ENCODE data around the gene KLK3.

KLK3 gene

DNA sequence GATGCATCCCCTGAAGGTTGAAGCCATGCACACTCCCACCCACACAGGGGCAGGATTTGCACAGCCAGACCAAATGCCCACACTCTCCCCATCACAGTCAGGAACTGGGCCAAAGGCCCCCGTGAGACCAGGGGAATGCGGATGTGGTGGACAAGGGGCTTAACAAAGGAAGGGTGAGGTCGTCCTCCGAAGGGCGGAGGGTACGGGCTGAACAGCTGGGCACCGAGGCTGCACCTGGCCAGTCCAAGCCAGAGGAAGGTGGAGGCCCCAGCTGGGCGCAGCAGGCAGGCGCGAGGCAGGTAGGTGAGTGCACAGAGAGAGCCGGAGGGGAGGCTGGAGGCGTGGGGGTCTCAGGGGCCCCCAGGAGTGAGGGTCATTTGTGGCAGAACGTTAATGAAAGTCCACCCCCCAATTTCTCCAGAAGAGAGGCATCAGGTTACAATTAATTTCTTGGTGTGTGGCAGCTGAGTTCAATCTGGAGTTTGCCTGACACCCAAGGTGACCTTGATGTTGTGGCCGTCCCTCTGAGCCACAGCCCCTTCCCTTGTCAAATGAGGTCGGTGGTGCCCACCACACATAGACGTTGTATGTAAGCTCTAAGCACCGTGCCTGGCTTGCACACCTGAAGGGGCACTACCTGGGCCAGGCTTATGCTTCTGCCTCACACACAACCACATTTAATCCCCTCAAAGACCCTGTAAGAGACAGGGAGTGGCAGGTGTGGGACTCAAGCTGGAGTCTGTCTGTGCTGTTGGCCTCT is 24.3 kb upstream of the KLK3 start:
- TF ChIP-seq ZBTB7A (IDR thresholded peaks at IDR 0.05; ENCODE audit: low read depth) (no peak), CEBPB (IDR thresholded peaks at IDR 0.05) (no peak), EP300 (IDR thresholded peaks at IDR 0.05; ENCODE audit: borderline replicate concordance) (no peak), TAF1 (IDR thresholded peaks at IDR 0.05; ENCODE audit: low read depth) (no peak)

DNA sequence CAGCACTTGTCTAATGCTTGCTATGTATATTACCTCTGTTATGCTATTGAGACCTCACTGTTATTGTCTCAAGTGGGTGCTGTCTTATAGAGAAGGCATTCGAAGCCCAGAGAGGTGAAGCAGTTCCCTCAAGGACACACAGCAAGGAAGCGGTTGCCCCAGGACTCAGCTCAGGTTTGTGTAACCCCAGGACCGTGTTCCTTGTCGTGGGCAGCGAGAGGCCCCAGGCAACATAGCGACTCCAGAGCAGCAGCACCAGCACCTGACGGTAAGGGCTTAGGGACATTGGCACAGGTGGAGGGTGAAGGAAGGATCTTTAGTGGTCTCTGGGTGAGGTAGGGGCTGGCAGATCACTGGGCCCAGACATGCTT is 23.7 kb upstream of the KLK3 start:
- TF ChIP-seq, protein P1, sequence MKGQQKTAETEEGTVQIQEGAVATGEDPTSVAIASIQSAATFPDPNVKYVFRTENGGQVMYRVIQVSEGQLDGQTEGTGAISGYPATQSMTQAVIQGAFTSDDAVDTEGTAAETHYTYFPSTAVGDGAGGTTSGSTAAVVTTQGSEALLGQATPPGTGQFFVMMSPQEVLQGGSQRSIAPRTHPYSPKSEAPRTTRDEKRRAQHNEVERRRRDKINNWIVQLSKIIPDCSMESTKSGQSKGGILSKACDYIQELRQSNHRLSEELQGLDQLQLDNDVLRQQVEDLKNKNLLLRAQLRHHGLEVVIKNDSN (IDR thresholded peaks at IDR 0.05), result no peak
- TF ChIP-seq NFIC (IDR thresholded peaks at IDR 0.05), result no peak
- no peak for TF ChIP-seq CEBPB (IDR thresholded peaks at IDR 0.05)
- TF ChIP-seq, protein P2, sequence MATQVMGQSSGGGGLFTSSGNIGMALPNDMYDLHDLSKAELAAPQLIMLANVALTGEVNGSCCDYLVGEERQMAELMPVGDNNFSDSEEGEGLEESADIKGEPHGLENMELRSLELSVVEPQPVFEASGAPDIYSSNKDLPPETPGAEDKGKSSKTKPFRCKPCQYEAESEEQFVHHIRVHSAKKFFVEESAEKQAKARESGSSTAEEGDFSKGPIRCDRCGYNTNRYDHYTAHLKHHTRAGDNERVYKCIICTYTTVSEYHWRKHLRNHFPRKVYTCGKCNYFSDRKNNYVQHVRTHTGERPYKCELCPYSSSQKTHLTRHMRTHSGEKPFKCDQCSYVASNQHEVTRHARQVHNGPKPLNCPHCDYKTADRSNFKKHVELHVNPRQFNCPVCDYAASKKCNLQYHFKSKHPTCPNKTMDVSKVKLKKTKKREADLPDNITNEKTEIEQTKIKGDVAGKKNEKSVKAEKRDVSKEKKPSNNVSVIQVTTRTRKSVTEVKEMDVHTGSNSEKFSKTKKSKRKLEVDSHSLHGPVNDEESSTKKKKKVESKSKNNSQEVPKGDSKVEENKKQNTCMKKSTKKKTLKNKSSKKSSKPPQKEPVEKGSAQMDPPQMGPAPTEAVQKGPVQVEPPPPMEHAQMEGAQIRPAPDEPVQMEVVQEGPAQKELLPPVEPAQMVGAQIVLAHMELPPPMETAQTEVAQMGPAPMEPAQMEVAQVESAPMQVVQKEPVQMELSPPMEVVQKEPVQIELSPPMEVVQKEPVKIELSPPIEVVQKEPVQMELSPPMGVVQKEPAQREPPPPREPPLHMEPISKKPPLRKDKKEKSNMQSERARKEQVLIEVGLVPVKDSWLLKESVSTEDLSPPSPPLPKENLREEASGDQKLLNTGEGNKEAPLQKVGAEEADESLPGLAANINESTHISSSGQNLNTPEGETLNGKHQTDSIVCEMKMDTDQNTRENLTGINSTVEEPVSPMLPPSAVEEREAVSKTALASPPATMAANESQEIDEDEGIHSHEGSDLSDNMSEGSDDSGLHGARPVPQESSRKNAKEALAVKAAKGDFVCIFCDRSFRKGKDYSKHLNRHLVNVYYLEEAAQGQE (IDR thresholded peaks at IDR 0.05; ENCODE audit: low read depth), result no peak
- TF ChIP-seq CREB1 (IDR thresholded peaks at IDR 0.05; ENCODE audit: low read depth), result no peak
- no peak for TF ChIP-seq RAD21 (IDR thresholded peaks at IDR 0.05; ENCODE audit: low read depth)
- no peak for TF ChIP-seq TCF12 (IDR thresholded peaks at IDR 0.05; ENCODE audit: low read depth)
- TF ChIP-seq TAF1 (IDR thresholded peaks at IDR 0.05; ENCODE audit: low read depth), result no peak
- TF ChIP-seq, protein P3, sequence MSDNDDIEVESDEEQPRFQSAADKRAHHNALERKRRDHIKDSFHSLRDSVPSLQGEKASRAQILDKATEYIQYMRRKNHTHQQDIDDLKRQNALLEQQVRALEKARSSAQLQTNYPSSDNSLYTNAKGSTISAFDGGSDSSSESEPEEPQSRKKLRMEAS (IDR thresholded peaks at IDR 0.05), result no peak
- TF ChIP-seq YY1 (IDR thresholded peaks at IDR 0.05; ENCODE audit: low read depth), result no peak
- no peak for TF ChIP-seq FOXM1 (IDR thresholded peaks at IDR 0.05; ENCODE audit: borderline replicate concordance, low read depth)
- no peak for TF ChIP-seq EP300 (IDR thresholded peaks at IDR 0.05; ENCODE audit: borderline replicate concordance)
- no peak for TF ChIP-seq TEAD4 (IDR thresholded peaks at IDR 0.05)
- TF ChIP-seq ZBTB7A (IDR thresholded peaks at IDR 0.05; ENCODE audit: low read depth), result no peak
- no peak for TF ChIP-seq EGR1 (IDR thresholded peaks at IDR 0.05)

DNA sequence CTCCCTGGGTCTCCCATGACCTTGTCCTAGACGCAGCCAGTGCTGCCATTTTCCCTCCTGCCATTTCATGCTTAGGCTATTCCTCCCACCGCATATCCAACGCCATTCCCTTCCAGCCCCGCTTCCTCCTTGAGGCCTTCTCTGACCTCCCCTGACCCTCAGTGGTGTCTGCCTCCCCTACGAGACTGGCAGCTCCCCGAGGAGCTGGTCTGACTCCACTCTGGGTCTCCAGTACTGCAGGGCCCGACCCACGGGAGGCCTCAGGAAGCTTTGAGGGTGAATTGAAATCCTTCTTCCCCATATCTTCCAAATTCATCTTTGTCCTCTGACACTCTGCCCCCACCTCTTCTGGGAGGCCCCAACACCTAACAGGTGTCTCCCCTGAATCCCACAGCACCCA is 22.0 kb upstream of the KLK3 start:
- TF ChIP-seq ZBTB7A (IDR thresholded peaks at IDR 0.05; ENCODE audit: low read depth) (no peak), CEBPB (IDR thresholded peaks at IDR 0.05) (no peak), TAF1 (IDR thresholded peaks at IDR 0.05; ENCODE audit: low read depth) (no peak), NFIC (IDR thresholded peaks at IDR 0.05) (no peak), FOXM1 (IDR thresholded peaks at IDR 0.05; ENCODE audit: borderline replicate concordance, low read depth) (no peak), TEAD4 (IDR thresholded peaks at IDR 0.05) (no peak), CREB1 (IDR thresholded peaks at IDR 0.05; ENCODE audit: low read depth) (no peak), RAD21 (IDR thresholded peaks at IDR 0.05; ENCODE audit: low read depth) (no peak), EGR1 (IDR thresholded peaks at IDR 0.05) (no peak), YY1 (IDR thresholded peaks at IDR 0.05; ENCODE audit: low read depth) (no peak), EP300 (IDR thresholded peaks at IDR 0.05; ENCODE audit: borderline replicate concordance) (no peak), TCF12 (IDR thresholded peaks at IDR 0.05; ENCODE audit: low read depth) (no peak)
- TF ChIP-seq, protein P2 (IDR thresholded peaks at IDR 0.05; ENCODE audit: low read depth), result no peak
- TF ChIP-seq, protein P1 (IDR thresholded peaks at IDR 0.05), result no peak
- TF ChIP-seq, protein P3 (IDR thresholded peaks at IDR 0.05), result no peak

DNA sequence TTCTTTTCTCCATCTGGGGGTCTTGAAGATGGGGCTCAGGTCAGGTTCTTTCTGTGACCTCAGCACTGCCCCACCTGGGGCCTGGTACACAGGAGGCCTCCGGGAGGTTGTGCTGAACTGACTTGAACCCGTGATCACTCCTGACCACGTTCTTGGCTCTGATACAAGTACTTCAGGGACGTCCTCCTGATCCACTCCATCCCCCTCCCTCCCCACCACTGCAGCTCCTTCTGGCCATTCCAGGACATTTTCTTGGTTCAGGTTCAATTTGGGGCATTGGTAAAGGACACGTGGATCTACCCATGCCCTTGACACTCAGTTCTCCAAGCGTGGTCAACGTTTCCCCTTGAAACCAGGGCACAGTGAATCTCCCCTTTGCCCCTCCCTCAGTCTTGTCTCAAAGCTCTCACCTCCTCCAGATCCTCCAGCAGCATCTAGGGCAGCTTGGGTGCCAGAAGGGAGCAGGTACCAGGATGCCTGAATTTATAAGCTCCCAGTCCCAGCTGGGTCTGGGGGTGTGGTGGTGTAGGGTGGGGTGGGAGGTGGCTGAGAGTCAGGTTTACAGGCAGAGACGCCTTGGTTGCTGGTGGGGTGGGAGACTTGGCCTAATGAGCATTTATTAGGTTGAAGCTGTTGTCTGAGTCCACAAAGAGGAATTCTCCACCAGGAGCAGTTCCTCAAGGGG is 21.5 kb upstream of the KLK3 start, which contains the start of gene KLK15:
Gene KLK15, minus strand, starts transcription at position 458 of the 685 bp plus-strand sequence. CDS start 2,082 bp downstream, outside the sequence.
- TF ChIP-seq TEAD4 (IDR thresholded peaks at IDR 0.05) (no peak), FOXM1 (IDR thresholded peaks at IDR 0.05; ENCODE audit: borderline replicate concordance, low read depth) (no peak), ZBTB7A (IDR thresholded peaks at IDR 0.05; ENCODE audit: low read depth) (no peak), TAF1 (IDR thresholded peaks at IDR 0.05; ENCODE audit: low read depth) (no peak), CREB1 (IDR thresholded peaks at IDR 0.05; ENCODE audit: low read depth) (no peak), TCF12 (IDR thresholded peaks at IDR 0.05; ENCODE audit: low read depth) (no peak), EGR1 (IDR thresholded peaks at IDR 0.05) (no peak), CEBPB (IDR thresholded peaks at IDR 0.05) (no peak), RAD21 (IDR thresholded peaks at IDR 0.05; ENCODE audit: low read depth) (no peak), EP300 (IDR thresholded peaks at IDR 0.05; ENCODE audit: borderline replicate concordance) (no peak)
- TF ChIP-seq, protein P1 (IDR thresholded peaks at IDR 0.05), result no peak
- TF ChIP-seq, protein P2 (IDR thresholded peaks at IDR 0.05; ENCODE audit: low read depth), result no peak

All from Ishikawa (cell line).